HepG2 (cell line): ENCODE results near the gene CDKN1A. TPM values are rescaled to one million over a fixed set of nuclear protein-coding genes. Genes with fewer than 3 reads are reported as not detected.

Source experiments
- CEBPZ ChIP-seq: IDR thresholded peaks from 2 replicates; pipeline ENCODE4 v1.6.1; 2012; ENCODE audit warnings: low read length, improper control_type of control experiment
- CHD4 ChIP-seq: fragments of 200-600 bp; sonication (generic); IDR thresholded peaks from 2 replicates; pipeline ENCODE4 v1.7.0; 2017; ENCODE audit warnings: mild to moderate bottlenecking, low read length, borderline replicate concordance
- FOXP1 ChIP-seq, 2 experiments: fragments of 450-650 bp in 1 of 2; IDR thresholded peaks; 2 replicates each; pipeline ENCODE4 v1.6.1; 2017 to 2018; ENCODE audit warnings: antibody characterized with exemption in 1 of 2
- HNF1A ChIP-seq, 2 experiments: sonication (generic) in 1 of 2; formaldehyde crosslinking in 1 of 2; IDR thresholded peaks; 2 replicates each; pipeline versions ENCODE4 v1.4.0 to v1.6.1; 2016 to 2020; ENCODE audit warnings: borderline replicate concordance in 1 of 2, low read depth in 1 of 2, mild to moderate bottlenecking in 1 of 2, missing genetic modification reagents in 1 of 2
- KAT2B ChIP-seq: fragments of 150-350 bp; IDR thresholded peaks from 2 replicates; pipeline ENCODE4 v1.6.1; 2014; ENCODE audit warnings: low read depth, low read length, borderline replicate concordance
- MAFG ChIP-seq: sonication (generic); formaldehyde crosslinking; IDR thresholded peaks from 2 replicates; pipeline ENCODE4 v1.5.1; 2020; ENCODE audit warnings: mild to moderate bottlenecking, missing genetic modification reagents
- MEF2D ChIP-seq: sonication (generic); formaldehyde crosslinking; IDR thresholded peaks from 2 replicates; pipeline ENCODE4 v1.5.1; 2020; ENCODE audit warnings: mild to moderate bottlenecking, missing genetic modification reagents
- PITX1 ChIP-seq: sonication (generic); formaldehyde crosslinking; IDR thresholded peaks from 2 replicates; pipeline ENCODE4 v1.5.1; 2020; ENCODE audit warnings: mild to moderate bottlenecking, missing genetic modification reagents
- PLRG1 ChIP-seq: fragments of 450-650 bp; conservative IDR thresholded peaks from 2 replicates; pipeline ENCODE4 v1.6.1; 2016
- PLSCR1 ChIP-seq: sonication (generic); formaldehyde crosslinking; IDR thresholded peaks from 2 replicates; pipeline ENCODE4 v1.5.0; 2020; ENCODE audit warnings: missing genetic modification reagents, mild to moderate bottlenecking, borderline replicate concordance
- PTBP1 ChIP-seq: fragments of 200-400 bp; formaldehyde crosslinking; IDR thresholded peaks from 2 replicates; pipeline ENCODE4 v1.6.1; 2018; ENCODE audit warnings: low read length, low read depth; ENCODE audit not compliant: poor library complexity, severe bottlenecking
- TGIF2 ChIP-seq: IDR thresholded peaks from 2 replicates; pipeline ENCODE4 v1.6.1; 2016; ENCODE audit warnings: control low read depth, missing compliant biosample characterization
- THAP11 ChIP-seq: IDR thresholded peaks from 2 replicates; pipeline ENCODE4 v1.6.1; 2016; ENCODE audit warnings: missing biosample characterization, missing genetic modification reagents
- ZGPAT ChIP-seq: IDR thresholded peaks from 2 replicates; pipeline ENCODE4 v1.6.1; 2016; ENCODE audit warnings: mild to moderate bottlenecking
- ZNF12 ChIP-seq: sonication (generic); formaldehyde crosslinking; IDR thresholded peaks from 2 replicates; pipeline ENCODE4 v1.5.0; 2020; ENCODE audit warnings: missing genetic modification reagents
- ZNF17 ChIP-seq: sonication (generic); formaldehyde crosslinking; IDR thresholded peaks from 2 replicates; pipeline ENCODE4 v1.5.0; 2020; ENCODE audit warnings: mild to moderate bottlenecking, missing genetic modification reagents
- ZNF232 ChIP-seq: sonication (generic); formaldehyde crosslinking; IDR thresholded peaks from 2 replicates; pipeline ENCODE4 v1.4.0; 2020; ENCODE audit warnings: missing genetic modification reagents, borderline replicate concordance
- ZNF256 ChIP-seq: sonication (generic); formaldehyde crosslinking; conservative IDR thresholded peaks from 2 replicates; pipeline ENCODE4 v1.4.0; 2020; ENCODE audit warnings: missing genetic modification reagents
- ZNF563 ChIP-seq: sonication (generic); formaldehyde crosslinking; IDR thresholded peaks from 2 replicates; pipeline ENCODE4 v1.8.0; 2022; ENCODE audit warnings: mild to moderate bottlenecking, moderate library complexity, missing genetic modification reagents
- ZNF737 ChIP-seq: sonication (generic); formaldehyde crosslinking; IDR thresholded peaks from 2 replicates; pipeline ENCODE4 v1.5.0; 2020; ENCODE audit warnings: missing genetic modification reagents, mild to moderate bottlenecking, borderline replicate concordance
- polyA plus RNA-seq, 8 experiments: library from polyadenylated mRNA; depleted of rRNA in 3 of 8; stranded (reverse) in 7 of 8; unstranded in 1 of 8; fragments of >200 nt; fragmentation: Illumina TruSeq in 4 of 8; extraction: Trizol in 4 of 8; gene quantifications; 2 replicates each; pipeline versions ENCODE4 v1.2.1 to v1.2.3, GENCODE V29; 2011 to 2016; ENCODE audit warnings: low read depth in 4 of 8, missing spikeins in 1 of 8, mixed read lengths in 1 of 8; ENCODE audit not compliant: insufficient read depth in 1 of 8
- total RNA-seq, 5 experiments: library from RNA; depleted of rRNA; stranded (reverse); fragments of >200 nt; fragmentation: Illumina TruSeq; extraction: Trizol; gene quantifications; 2 replicates each; pipeline ENCODE4 v1.2.3, GENCODE V29; 2016; ENCODE audit warnings: low read depth in 1 of 5

CDKN1A gene
- total and polyA plus RNA-seq, 2 of the 13 experiments (the other 11 are each of a cell fraction or from before 2014, with no cell fraction given): 60.7 to 92.1 TPM

GRCh38 chr6:36678488-36679042 is at the start of gene CDKN1A (continued):
- TF ChIP-seq PTBP1 (peak; percentile 49), CHD4 (0 out of 2 replicates have a peak, but pooled peaks have one; percentile 11), ZNF563 (CRISPR knock-in tag) (peak; percentile 43; the same call in 1 of the 2 replicates), ZGPAT (peak; percentile 81), FOXP1 (IDR thresholded peaks at IDR 0.05) (no peak), FOXP1 (CRISPR knock-in tag; IDR thresholded peaks at IDR 0.05) (peak; percentile 32; the same call in 1 of the 2 replicates), ZNF17 (peak; percentile 91; the same call in 1 of the 2 replicates), PLRG1 (no peak), CEBPZ (no peak), KAT2B (no peak), PITX1 (peak; percentile 72), MEF2D (CRISPR knock-in tag) (no peak), PLSCR1 (CRISPR knock-in tag) (peak; percentile 58; the same call in 1 of the 2 replicates), TGIF2 (CRISPR knock-in tag) (0 out of 2 replicates have a peak, but pooled peaks have one; percentile 67), ZNF12 (CRISPR knock-in tag) (0 out of 2 replicates have a peak, but pooled peaks have one; percentile 30), THAP11 (CRISPR knock-in tag) (peak; percentile 58; the same call in 1 of the 2 replicates), ZNF737 (0 out of 2 replicates have a peak, but pooled peaks have one; percentile 51), ZNF232 (CRISPR knock-in tag) (peak; percentile 82; the same call in 1 of the 2 replicates), HNF1A (IDR thresholded peaks at IDR 0.05; ENCODE audit: low read depth) (peak; percentile 18; the same call in 1 of the 2 replicates), HNF1A (CRISPR knock-in tag; IDR thresholded peaks at IDR 0.05; ENCODE audit: borderline replicate concordance) (peak; percentile 26; the same call in 1 of the 2 replicates), ZNF256 (CRISPR knock-in tag) (0 out of 2 replicates have a peak, but pooled peaks have one; percentile 60), MAFG (CRISPR knock-in tag) (peak; percentile 55; the same call in 1 of the 2 replicates)
